Glutamatergic neuron (in vitro differentiated cells): ENCODE measurements around the gene LTBP2. TPM values are rescaled to one million over a fixed set of nuclear protein-coding genes. Genes with fewer than 3 reads are reported as not detected.

ENCODE experiments used
- DNase-seq: peaks from one replicate; pipeline ENCODE4 v3.0.0; 2022
- H3K27ac Mint-ChIP-seq: one replicate; pipeline ENCODE4 v1.8.0; 2020; ENCODE audit warnings: mild to moderate bottlenecking, mixed read lengths, inconsistent platforms; ENCODE audit not compliant: unreplicated experiment
- H3K27me3 Mint-ChIP-seq: one replicate; pipeline ENCODE4 v1.8.0; 2020; ENCODE audit warnings: mild to moderate bottlenecking, moderate library complexity, mixed read lengths, inconsistent platforms; ENCODE audit not compliant: unreplicated experiment
- H3K36me3 Mint-ChIP-seq: one replicate; pipeline ENCODE4 v1.8.0; 2020; ENCODE audit warnings: mild to moderate bottlenecking, mixed read lengths, inconsistent platforms; ENCODE audit not compliant: unreplicated experiment
- H3K4me1 Mint-ChIP-seq: one replicate; pipeline ENCODE4 v1.8.0; 2020; ENCODE audit warnings: mild to moderate bottlenecking, low read depth, mixed read lengths, inconsistent platforms; ENCODE audit not compliant: unreplicated experiment
- H3K4me3 Mint-ChIP-seq: one replicate; pipeline ENCODE4 v1.8.0; 2020; ENCODE audit warnings: mild to moderate bottlenecking, mixed read lengths, inconsistent platforms; ENCODE audit not compliant: unreplicated experiment
- H3K9me3 Mint-ChIP-seq: one replicate; pipeline ENCODE4 v1.8.0; 2020; ENCODE audit warnings: mild to moderate bottlenecking, moderate library complexity, mixed read lengths, inconsistent platforms; ENCODE audit not compliant: unreplicated experiment
- total RNA-seq: library from RNA; stranded (reverse); fragmentation: NEBNext Ultra II Directional; extraction: Animal tissue kit (Norgen Biotek cat#: 25700); gene quantifications from one replicate; pipeline ENCODE4 v1.2.1, GENCODE V29; 2021; ENCODE audit not compliant: unreplicated experiment
- TF ChIP-seq, protein P1 (sequence below): fragments of 200-600 bp; sonication (generic); IDR thresholded peaks from one replicate; pipeline ENCODE4 v1.5.0; 2021; ENCODE audit not compliant: partially characterized antibody, unreplicated experiment

The LTBP2 gene
- total RNA-seq, 1 donor from 2014 or later = 1.2 TPM

DNA sequence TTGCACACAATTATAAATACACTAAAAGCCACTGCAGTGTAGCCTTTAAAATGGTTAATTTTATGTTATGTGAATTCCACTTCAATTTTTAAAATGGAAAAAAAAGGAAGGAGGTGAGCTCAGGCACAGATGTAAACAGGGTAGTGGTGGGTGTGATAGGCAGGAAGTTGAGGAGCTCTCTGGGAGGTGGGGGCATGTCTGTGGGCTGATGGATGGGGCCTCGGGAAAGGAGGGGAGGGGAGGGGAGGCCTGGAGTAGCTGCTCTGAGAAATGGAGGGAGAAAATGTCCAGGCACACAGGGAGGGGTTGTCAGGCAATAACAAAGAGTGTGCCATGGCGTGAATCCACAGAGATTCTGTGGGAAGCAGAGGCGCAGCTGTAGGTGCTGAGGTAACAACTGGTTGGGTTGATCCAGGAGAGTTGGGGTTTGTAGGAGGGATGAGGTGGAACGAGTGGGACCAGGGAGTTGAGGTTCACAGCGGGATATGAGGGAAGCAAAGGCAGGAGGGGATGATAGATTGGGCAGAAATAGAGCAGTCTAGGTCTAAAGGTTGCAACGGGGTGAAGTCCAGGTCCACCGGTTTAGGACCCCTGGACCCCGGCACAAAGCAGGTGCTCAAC lies 57.2 kb downstream of the LTBP2 start:
- H3K27me3 Mint-ChIP-seq = peaks cover 2% of the 10 kb centered on the region
- TF ChIP-seq, protein P1, sequence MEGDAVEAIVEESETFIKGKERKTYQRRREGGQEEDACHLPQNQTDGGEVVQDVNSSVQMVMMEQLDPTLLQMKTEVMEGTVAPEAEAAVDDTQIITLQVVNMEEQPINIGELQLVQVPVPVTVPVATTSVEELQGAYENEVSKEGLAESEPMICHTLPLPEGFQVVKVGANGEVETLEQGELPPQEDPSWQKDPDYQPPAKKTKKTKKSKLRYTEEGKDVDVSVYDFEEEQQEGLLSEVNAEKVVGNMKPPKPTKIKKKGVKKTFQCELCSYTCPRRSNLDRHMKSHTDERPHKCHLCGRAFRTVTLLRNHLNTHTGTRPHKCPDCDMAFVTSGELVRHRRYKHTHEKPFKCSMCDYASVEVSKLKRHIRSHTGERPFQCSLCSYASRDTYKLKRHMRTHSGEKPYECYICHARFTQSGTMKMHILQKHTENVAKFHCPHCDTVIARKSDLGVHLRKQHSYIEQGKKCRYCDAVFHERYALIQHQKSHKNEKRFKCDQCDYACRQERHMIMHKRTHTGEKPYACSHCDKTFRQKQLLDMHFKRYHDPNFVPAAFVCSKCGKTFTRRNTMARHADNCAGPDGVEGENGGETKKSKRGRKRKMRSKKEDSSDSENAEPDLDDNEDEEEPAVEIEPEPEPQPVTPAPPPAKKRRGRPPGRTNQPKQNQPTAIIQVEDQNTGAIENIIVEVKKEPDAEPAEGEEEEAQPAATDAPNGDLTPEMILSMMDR = no peak
- no peak for DNase-seq
- H3K27ac Mint-ChIP-seq = no peak overlapping the region
- H3K36me3 Mint-ChIP-seq = no peaks in the 10 kb centered on the region
- H3K4me1 Mint-ChIP-seq = no peaks in the 10 kb centered on the region
- no peak overlapping the region for H3K4me3 Mint-ChIP-seq
- peaks cover 2% of the 10 kb centered on the region for H3K9me3 Mint-ChIP-seq

DNA sequence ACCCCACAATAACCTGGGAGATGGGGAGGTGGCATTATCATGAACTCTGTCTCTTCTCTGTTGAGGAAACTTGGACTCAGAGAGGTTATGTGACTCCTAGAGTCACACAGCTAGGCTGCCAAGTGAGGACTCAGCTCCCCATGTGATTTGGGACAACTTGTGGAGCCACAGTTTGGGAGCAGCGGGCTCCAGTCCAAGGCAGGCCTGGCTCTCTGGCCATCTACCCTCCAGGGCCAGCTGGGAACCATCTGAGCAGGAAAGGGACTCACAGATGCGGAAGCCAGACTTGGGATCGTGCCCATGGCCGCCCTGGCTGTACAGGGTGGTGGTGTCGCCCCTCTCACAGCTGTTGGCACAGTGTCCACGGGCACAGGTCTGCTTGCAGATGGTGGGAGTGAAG lies 59.4 kb downstream of the LTBP2 start:
- Mint-ChIP-seq H3K9me3 (peaks cover 2% of the 10 kb centered on the region), H3K27me3 (peaks cover 7% of the 10 kb centered on the region), H3K4me3 (no peak overlapping the region), H3K4me1 (no peaks in the 10 kb centered on the region), H3K36me3 (no peaks in the 10 kb centered on the region), H3K27ac (no peak overlapping the region)
- TF ChIP-seq, protein P1 = no peak
- DNase-seq = no peak

DNA sequence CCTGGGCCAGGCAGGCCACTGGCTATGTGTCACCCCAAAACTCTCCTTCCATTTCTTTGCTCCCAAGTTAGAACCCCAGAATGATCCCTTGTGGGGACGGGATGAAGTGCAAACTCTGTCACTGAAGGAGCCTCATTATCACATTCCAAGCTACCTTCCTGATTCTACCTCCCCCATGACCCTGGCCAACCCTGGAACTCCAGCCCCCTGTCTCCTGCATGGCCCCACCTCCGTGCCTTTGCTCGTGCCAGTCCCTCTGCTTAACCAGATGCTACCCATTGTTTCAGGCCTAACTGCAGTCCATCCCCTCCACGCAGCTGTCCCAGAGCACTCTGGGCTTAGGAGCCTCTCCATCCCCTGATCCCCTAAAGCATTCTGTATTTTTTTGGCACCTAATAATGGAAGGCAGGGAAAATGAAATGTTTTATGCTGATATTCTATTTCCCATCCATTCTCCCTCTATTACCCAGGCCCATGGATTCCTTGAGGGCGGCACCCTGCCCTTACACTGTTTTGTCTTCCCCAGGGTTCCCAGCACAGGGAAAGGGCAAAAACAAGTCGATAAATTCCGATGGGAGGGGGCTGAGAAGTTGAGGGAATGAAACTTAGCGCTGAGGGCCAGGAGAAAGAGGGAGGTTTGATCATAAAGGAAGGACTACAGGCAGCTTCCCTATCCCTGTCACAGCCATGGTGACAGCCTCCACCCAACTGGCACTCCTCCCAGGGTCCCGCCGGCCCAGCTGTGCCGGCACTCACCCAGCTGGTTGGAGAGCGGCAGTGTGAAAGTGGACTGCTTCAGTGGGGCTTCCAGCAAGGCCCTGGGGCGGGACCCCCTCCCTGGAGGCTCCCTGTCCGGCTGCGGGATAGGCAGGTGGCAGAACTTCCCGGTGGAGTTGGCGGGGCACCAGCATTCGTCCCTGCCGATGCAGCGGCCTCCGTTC lies 60.3 kb downstream of the LTBP2 start:
- no peak for DNase-seq
- Mint-ChIP-seq H3K9me3 (peaks cover 4% of the 10 kb centered on the region), H3K27ac (no peak overlapping the region), H3K36me3 (no peaks in the 10 kb centered on the region), H3K4me3 (no peak overlapping the region), H3K4me1 (no peaks in the 10 kb centered on the region), H3K27me3 (peaks cover 9% of the 10 kb centered on the region)
- TF ChIP-seq, protein P1 = no peak

DNA sequence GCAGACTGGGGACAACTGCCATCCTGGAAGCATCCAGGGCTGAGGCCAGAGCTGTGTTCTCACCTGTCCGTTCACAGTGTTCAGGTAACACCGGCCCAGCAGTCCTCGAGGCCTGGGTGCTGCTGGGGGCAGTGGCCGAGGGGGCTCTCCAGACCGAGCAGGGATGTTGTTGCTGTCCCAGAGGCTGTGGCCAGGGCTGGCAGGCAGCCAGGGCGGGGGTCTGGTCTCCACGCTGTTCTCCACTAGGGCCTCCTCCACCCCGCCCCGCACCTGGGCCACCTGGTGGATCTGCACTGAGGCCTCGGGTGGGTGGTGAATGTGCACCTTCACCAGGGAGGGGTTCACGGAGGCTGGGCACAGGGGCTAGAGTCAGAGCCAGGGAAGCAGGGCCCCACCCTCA lies 61.0 kb downstream of the LTBP2 start:
- Mint-ChIP-seq H3K36me3 (no peaks in the 10 kb centered on the region), H3K4me3 (no peak overlapping the region), H3K9me3 (peaks cover 4% of the 10 kb centered on the region), H3K4me1 (no peaks in the 10 kb centered on the region), H3K27me3 (peaks cover 9% of the 10 kb centered on the region), H3K27ac (no peak overlapping the region)
- TF ChIP-seq, protein P1 = no peak
- DNase-seq = no peak

DNA sequence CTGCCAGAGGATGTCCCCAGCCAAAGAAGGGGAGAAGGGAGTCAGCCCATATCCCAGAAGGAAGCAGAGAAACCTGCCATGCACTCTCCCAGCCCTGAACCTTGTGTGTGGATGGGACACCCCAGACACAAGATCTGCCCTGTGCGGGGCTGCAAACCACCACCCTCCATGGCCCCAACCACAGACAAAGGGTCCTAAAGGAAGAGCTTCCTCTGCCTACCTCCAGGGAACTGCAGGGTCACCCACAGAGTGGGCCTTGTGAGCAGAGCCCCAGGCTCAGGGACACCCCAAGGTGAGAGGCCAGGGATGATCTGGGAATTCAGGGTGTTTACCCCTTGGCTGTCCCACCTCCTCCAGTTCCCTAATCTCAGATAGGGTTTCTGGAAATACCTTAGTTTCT lies 62.0 kb downstream of the LTBP2 start:
- Mint-ChIP-seq H3K27me3 (peaks cover 9% of the 10 kb centered on the region), H3K27ac (no peak overlapping the region), H3K4me1 (peaks cover under 1% of the 10 kb centered on the region), H3K36me3 (no peaks in the 10 kb centered on the region), H3K4me3 (no peak overlapping the region), H3K9me3 (peaks cover 4% of the 10 kb centered on the region)
- no peak for DNase-seq
- TF ChIP-seq, protein P1 = no peak
